GM12878 (cell line): ENCODE data around the gene CDSN. TPM values are rescaled to one million over a fixed set of nuclear protein-coding genes. Genes with fewer than 3 reads are reported as not detected.

Source experiments
- BACH1 ChIP-seq: fragments of 450-650 bp; IDR thresholded peaks from 2 replicates; pipeline ENCODE4 v1.6.1; 2017; ENCODE audit warnings: mild to moderate bottlenecking, borderline replicate concordance
- CTCF ChIP-seq, 3 experiments: IDR thresholded peaks in 2 of 3; conservative IDR thresholded peaks in 1 of 3; 2 replicates each; pipeline ENCODE4 v1.5.1; 2011; ENCODE audit warnings: low read depth in 3 of 3, low read length in 3 of 3, mild to moderate bottlenecking in 3 of 3, control low read depth in 2 of 3, moderate library complexity in 2 of 3, inconsistent platforms in 1 of 3, mixed read lengths in 1 of 3; ENCODE audit not compliant: control insufficient read depth in 2 of 3, insufficient read depth in 1 of 3; ENCODE audit errors: extremely low read depth in 1 of 3
- EGR1 ChIP-seq, 2 experiments: IDR thresholded peaks; 1 replicate in 1 of 2; 2 replicates in 1 of 2; pipeline ENCODE4 v1.6.1; 2011 to 2012; ENCODE audit warnings: low read depth in 2 of 2, low read length in 2 of 2, borderline replicate concordance in 1 of 2, mild to moderate bottlenecking in 1 of 2, moderate library complexity in 1 of 2
- ELK1 ChIP-seq: IDR thresholded peaks from 2 replicates; pipeline ENCODE4 v1.6.1; 2012; ENCODE audit warnings: low read depth, low read length, improper control_type of control experiment
- MXI1 ChIP-seq: fragments of 150-350 bp; IDR thresholded peaks from 2 replicates; pipeline ENCODE4 v1.6.1; 2011; ENCODE audit warnings: low read depth, mild to moderate bottlenecking, inconsistent platforms, low read length, improper control_type of control experiment
- MYB ChIP-seq: fragments of 150-350 bp; IDR thresholded peaks from 2 replicates; pipeline ENCODE4 v1.6.1; 2014; ENCODE audit warnings: mild to moderate bottlenecking, low read depth, low read length, borderline replicate concordance
- PKNOX1 ChIP-seq: fragments of 450-650 bp; IDR thresholded peaks from 2 replicates; pipeline ENCODE4 v1.6.1; 2016; ENCODE audit warnings: mild to moderate bottlenecking
- RAD51 ChIP-seq: fragments of 450-650 bp; IDR thresholded peaks from 2 replicates; pipeline ENCODE4 v1.6.1; 2016; ENCODE audit warnings: moderate library complexity, mild to moderate bottlenecking, inconsistent platforms
- SUPT20H ChIP-seq: IDR thresholded peaks from 2 replicates; pipeline ENCODE4 v1.6.1; 2011; ENCODE audit warnings: low read depth, mild to moderate bottlenecking, low read length, moderate library complexity, borderline replicate concordance; ENCODE audit not compliant: control insufficient read depth
- TCF12 ChIP-seq: IDR thresholded peaks from 2 replicates; pipeline ENCODE4 v1.6.1; 2011; ENCODE audit warnings: low read depth, mild to moderate bottlenecking, low read length
- YY1 ChIP-seq: IDR thresholded peaks from 2 replicates; pipeline ENCODE4 v1.6.1; 2011; ENCODE audit warnings: low read depth, mild to moderate bottlenecking, low read length
- ZBED1 ChIP-seq: IDR thresholded peaks from 2 replicates; pipeline ENCODE4 v1.6.1; 2016; ENCODE audit warnings: borderline replicate concordance
- ZBTB40 ChIP-seq: fragments of 450-650 bp; IDR thresholded peaks from 2 replicates; pipeline ENCODE4 v1.6.1; 2016; ENCODE audit warnings: mild to moderate bottlenecking, moderate library complexity, borderline replicate concordance
- ZNF217 ChIP-seq: fragments of 450-650 bp; IDR thresholded peaks from 2 replicates; pipeline ENCODE4 v1.6.1; 2017; ENCODE audit warnings: antibody characterized with exemption, mild to moderate bottlenecking
- ZNF592 ChIP-seq: fragments of 450-650 bp; IDR thresholded peaks from 2 replicates; pipeline ENCODE4 v1.6.1; 2017; ENCODE audit warnings: mild to moderate bottlenecking, moderate library complexity
- ZSCAN29 ChIP-seq: fragments of 450-650 bp; IDR thresholded peaks from 2 replicates; pipeline ENCODE4 v1.6.1; 2017; ENCODE audit warnings: mild to moderate bottlenecking, moderate library complexity
- polyA plus RNA-seq, 11 experiments: library from polyadenylated mRNA; depleted of rRNA in 4 of 11; unstranded in 6 of 11; stranded (reverse) in 5 of 11; fragments of >200 nt; fragmentation: Nextera tagmentation in 4 of 11; fragmentation: Illumina TruSeq in 1 of 11; extraction: Ambion mirVana in 4 of 11; extraction: Trizol in 1 of 11; gene quantifications; 1 replicate in 1 of 11; 2 replicates in 10 of 11; pipeline versions ENCODE4 v1.2.1 to v1.2.3, GENCODE V29; 2011 to 2016; ENCODE audit warnings: inconsistent platforms in 2 of 11, missing spikeins in 2 of 11, low read depth in 1 of 11
- total RNA-seq, 4 experiments: library from RNA; depleted of rRNA in 3 of 4; stranded (reverse); fragments of >200 nt in 3 of 4; fragmentation: Illumina TruSeq in 1 of 4; extraction: Trizol in 1 of 4; gene quantifications; 2 replicates each; pipeline versions ENCODE4 v1.2.1 to v1.2.3, GENCODE V29; 2013 to 2021

Gene CDSN
- total and polyA plus RNA-seq, 10 of the 15 experiments (the other 5 are each of a cell fraction or from before 2014, with no cell fraction given) = 0.01 TPM; not detected in 9

GRCh38 chr6:31068669-31069340 lies 51.4 kb downstream of the CDSN start (continued):
- TF ChIP-seq ZBED1 (no peak), YY1 (peak; percentile 53; the same call in 1 of the 2 replicates), ZNF592 (no peak), MXI1 (peak; percentile 59), CTCF (IDR thresholded peaks at IDR 0.05 in 2 of 3, conservative IDR thresholded peaks at IDR 0.05 in 1 of 3; ENCODE audit: control insufficient read depth in 2 of 3, extremely low read depth in 1 of 3, insufficient read depth in 1 of 3, low read depth in 3 of 3, low read length in 3 of 3) (peak; percentile 89 to 93 (median 90); a peak in 5 of 6 replicates), ZBTB40 (no peak), PKNOX1 (peak; percentile 91), TCF12 (no peak), ZNF217 (no peak), SUPT20H (no peak), RAD51 (no peak), BACH1 (no peak), ELK1 (no peak), EGR1 (IDR thresholded peaks at IDR 0.05; ENCODE audit: borderline replicate concordance in 1 of 2, low read depth in 2 of 2, low read length in 2 of 2) (no peak), ZSCAN29 (no peak), MYB (no peak)
